Measurements from ENCODE around the gene AHNAK2.
A peak's percentile ranks its signal among the peaks of the same experiment; 100 is the strongest.
"Not testable (repeated sequence)": the region's sequence is repeated elsewhere in the genome, so short reads cannot be mapped to it uniquely, and the experiment has no call there.

AHNAK2 gene

GRCh38 chr14:104927432-104927816, 50.8 kb downstream of the AHNAK2 start:
- DNase-seq (ENCODE audit: low spot score) = no peak

GRCh38 chr14:104926619-104927431, 51.3 kb downstream of the AHNAK2 start:
- DNase-seq (ENCODE audit: low spot score) = no peak

GRCh38 chr14:104925855-104926609, 52.1 kb downstream of the AHNAK2 start:
- no peak for DNase-seq (ENCODE audit: low spot score)

- no peak for DNase-seq (ENCODE audit: low spot score)
Measured at GRCh38 chr14:104925214-104925854, 52.8 kb downstream of the AHNAK2 start.

- DNase-seq (ENCODE audit: low spot score) = no peak
Measured at GRCh38 chr14:104924421-104925213, 53.6 kb downstream of the AHNAK2 start, which contains the start of gene PLD4. PLD4 (plus strand) TSS chr14:104924879; CDS start chr14:104927141, 2,262 bp downstream.

GRCh38 chr14:104923640-104924420, 54.3 kb downstream of the AHNAK2 start:
- no peak for DNase-seq (ENCODE audit: low spot score)

GRCh38 chr14:104919993-104920315, 58.2 kb downstream of the AHNAK2 start:
- DNase-seq (ENCODE audit: low spot score) = no peak

- DNase-seq (ENCODE audit: low spot score) = not testable (repeated sequence)
Measured at GRCh38 chr14:104919152-104919992, 58.8 kb downstream of the AHNAK2 start.

- no peak for DNase-seq (ENCODE audit: low spot score)
Measured at GRCh38 chr14:104917993-104918392, 60.2 kb downstream of the AHNAK2 start.

GRCh38 chr14:104917116-104917515, 61.1 kb downstream of the AHNAK2 start:
- no peak for DNase-seq (ENCODE audit: low spot score)

GRCh38 chr14:104913435-104913834, 64.7 kb downstream of the AHNAK2 start:
- no peak for DNase-seq (ENCODE audit: low spot score)

- no peak for DNase-seq (ENCODE audit: low spot score)
Measured at GRCh38 chr14:104912053-104912452, 66.1 kb downstream of the AHNAK2 start.

GRCh38 chr14:104908303-104908702, 69.9 kb downstream of the AHNAK2 start:
- DNase-seq (ENCODE audit: low spot score) = no peak

GRCh38 chr14:104905579-104905933, 72.6 kb downstream of the AHNAK2 start:
- DNase-seq (ENCODE audit: low spot score) = not testable (repeated sequence)

GRCh38 chr14:104904650-104905578, 73.3 kb downstream of the AHNAK2 start:
- DNase-seq (ENCODE audit: low spot score) = peak; percentile 41

- DNase-seq (ENCODE audit: low spot score) = peak; percentile 68
Measured at GRCh38 chr14:104903990-104904389, 74.2 kb downstream of the AHNAK2 start.

- no peak for DNase-seq (ENCODE audit: low spot score)
Measured at GRCh38 chr14:104900639-104901512, 77.3 kb downstream of the AHNAK2 start.

GRCh38 chr14:104899781-104900180, 78.4 kb downstream of the AHNAK2 start:
- no peak for DNase-seq (ENCODE audit: low spot score)

Data from cerebellar cortex (tissue), 1 donor.